K562 (cell line): ENCODE results near the gene FOXR1. TPM values are rescaled to one million over a fixed set of nuclear protein-coding genes. Genes with fewer than 3 reads are reported as not detected.
A peak's percentile ranks its signal among the peaks of the same experiment; 100 is the strongest.

Experiments
- ARID1B ChIP-seq: fragments of 450-650 bp; IDR thresholded peaks from 2 replicates; pipeline ENCODE4 v1.6.1; 2016; ENCODE audit warnings: antibody characterized with exemption, mild to moderate bottlenecking, inconsistent platforms
- CHD4 ChIP-seq: fragments of 200-600 bp; sonication (generic); IDR thresholded peaks from 3 replicates; pipeline ENCODE4 v1.6.1; 2012; ENCODE audit warnings: low read depth, mild to moderate bottlenecking, mixed read lengths, low read length, inconsistent platforms; ENCODE audit not compliant: insufficient read depth, insufficient replicate concordance, poor library complexity, severe bottlenecking
- CREM ChIP-seq: IDR thresholded peaks from 2 replicates; pipeline ENCODE4 v1.6.1; 2014; ENCODE audit warnings: antibody characterized with exemption, low read depth
- ETV5 ChIP-seq: sonication (generic); formaldehyde crosslinking; IDR thresholded peaks from 2 replicates; pipeline ENCODE4 v1.4.0; 2020; ENCODE audit warnings: low read depth, mild to moderate bottlenecking, missing genetic modification reagents
- GATAD2B ChIP-seq: fragments of 450-650 bp; IDR thresholded peaks from 2 replicates; pipeline ENCODE4 v1.6.1; 2017; ENCODE audit warnings: mild to moderate bottlenecking, borderline replicate concordance
- HMG20B ChIP-seq: fragments of 250-450 bp; sonication (Bioruptor Pico); IDR thresholded peaks from 2 replicates; pipeline ENCODE4 v1.5.0; 2021; ENCODE audit warnings: mild to moderate bottlenecking
- IRF2 ChIP-seq: sonication (generic); formaldehyde crosslinking; IDR thresholded peaks from 2 replicates; pipeline ENCODE4 v1.8.1; 2022; ENCODE audit warnings: mild to moderate bottlenecking, missing genetic modification reagents
- RAD51 ChIP-seq: fragments of 450-650 bp; IDR thresholded peaks from 2 replicates; pipeline ENCODE4 v1.7.1; 2016; ENCODE audit warnings: low read depth, mild to moderate bottlenecking, borderline replicate concordance
- SMARCE1 ChIP-seq: fragments of 450-650 bp; IDR thresholded peaks from 2 replicates; pipeline ENCODE4 v1.7.1; 2016; ENCODE audit warnings: mild to moderate bottlenecking
- SNIP1 ChIP-seq: fragments of 450-650 bp; IDR thresholded peaks from 2 replicates; pipeline ENCODE4 v1.7.1; 2017; ENCODE audit warnings: low read depth, mild to moderate bottlenecking
- WHSC1 ChIP-seq: IDR thresholded peaks from one replicate; pipeline ENCODE4 v1.6.1; 2012; ENCODE audit warnings: low read length, control low read depth, inconsistent platforms
- ZNF212 ChIP-seq: fragments of 450-650 bp; formaldehyde crosslinking; IDR thresholded peaks from 2 replicates; pipeline ENCODE4 v1.4.0; 2020; ENCODE audit warnings: mild to moderate bottlenecking
- polyA plus RNA-seq, 8 experiments: library from polyadenylated mRNA; depleted of rRNA in 4 of 8; stranded (reverse) in 5 of 8; unstranded in 3 of 8; fragments of >200 nt; fragmentation: Nextera tagmentation in 2 of 8; fragmentation: Illumina TruSeq in 1 of 8; extraction: Ambion mirVana in 2 of 8; extraction: Trizol in 1 of 8; gene quantifications; 2 replicates each; pipeline versions ENCODE4 v1.2.1 to v1.2.3, GENCODE V29; 2011 to 2014; ENCODE audit warnings: inconsistent platforms in 1 of 8, missing spikeins in 1 of 8
- total RNA-seq, 7 experiments: library from RNA; depleted of rRNA in 6 of 7; stranded (reverse); fragments of >200 nt in 6 of 7; fragmentation: Illumina TruSeq in 2 of 7; extraction: Trizol in 2 of 7; gene quantifications; 2 replicates each; pipeline versions ENCODE4 v1.2.1 to v1.2.3, GENCODE V29; 2011 to 2021; ENCODE audit warnings: low replicate concordance in 1 of 7
- TF ChIP-seq, protein P1 (sequence below), 2 experiments: fragments of 450-650 bp in 1 of 2; sonication (generic) in 1 of 2; formaldehyde crosslinking in 1 of 2; IDR thresholded peaks in 1 of 2; conservative IDR thresholded peaks in 1 of 2; 2 replicates each; pipeline versions ENCODE4 v1.6.1 to v1.8.1; 2016 to 2023; ENCODE audit warnings: mild to moderate bottlenecking in 2 of 2, moderate library complexity in 2 of 2, inconsistent platforms in 1 of 2, missing genetic modification reagents in 1 of 2
- TF ChIP-seq, protein P2 (sequence below): fragments of 200-600 bp; sonication (generic); IDR thresholded peaks from one replicate; pipeline ENCODE4 v1.6.1; 2012; ENCODE audit warnings: mild to moderate bottlenecking, low read depth, low read length, inconsistent platforms

The FOXR1 gene
- total and polyA plus RNA-seq, 9 of the 15 experiments (the other 6 are each of a cell fraction or from before 2014, with no cell fraction given) = not detected

DNA sequence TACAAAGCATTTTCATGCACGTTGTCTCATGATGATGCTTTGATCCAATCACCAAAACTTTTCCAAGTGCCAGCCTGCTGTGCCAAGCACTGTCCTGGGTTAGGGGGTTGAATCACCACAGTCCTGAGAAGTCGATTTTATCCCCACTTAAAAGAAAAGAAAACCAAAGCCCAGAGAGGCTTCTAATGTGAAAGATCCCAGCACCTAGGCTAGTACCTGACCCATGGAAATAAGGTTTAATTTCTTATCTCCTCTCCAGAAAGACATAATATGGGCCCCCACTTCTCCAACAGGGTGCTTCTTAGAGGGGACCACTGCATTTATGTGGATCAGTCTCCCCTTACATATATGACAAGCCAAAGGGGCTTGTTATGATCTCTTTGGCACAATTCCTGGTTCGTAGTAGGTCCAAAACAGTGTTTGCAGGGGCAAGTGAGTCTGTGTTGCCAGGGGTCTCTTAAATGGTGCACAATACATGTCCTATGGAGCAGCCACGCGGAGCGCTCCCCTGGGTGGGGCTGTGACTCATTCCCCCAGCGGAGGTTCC, 43.9 kb upstream of the FOXR1 start (continued):
- TF ChIP-seq, protein P1, sequence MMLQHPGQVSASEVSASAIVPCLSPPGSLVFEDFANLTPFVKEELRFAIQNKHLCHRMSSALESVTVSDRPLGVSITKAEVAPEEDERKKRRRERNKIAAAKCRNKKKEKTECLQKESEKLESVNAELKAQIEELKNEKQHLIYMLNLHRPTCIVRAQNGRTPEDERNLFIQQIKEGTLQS (IDR thresholded peaks at IDR 0.05) = 0 out of 2 replicates have a peak, but pooled peaks have one; percentile 67
- TF ChIP-seq, protein P1 (CRISPR knock-in tag; conservative IDR thresholded peaks at IDR 0.05) = no peak
- no peak for TF ChIP-seq CREM
- no peak for TF ChIP-seq CHD4
- no peak for TF ChIP-seq IRF2 (CRISPR knock-in tag)
- TF ChIP-seq, protein P2, sequence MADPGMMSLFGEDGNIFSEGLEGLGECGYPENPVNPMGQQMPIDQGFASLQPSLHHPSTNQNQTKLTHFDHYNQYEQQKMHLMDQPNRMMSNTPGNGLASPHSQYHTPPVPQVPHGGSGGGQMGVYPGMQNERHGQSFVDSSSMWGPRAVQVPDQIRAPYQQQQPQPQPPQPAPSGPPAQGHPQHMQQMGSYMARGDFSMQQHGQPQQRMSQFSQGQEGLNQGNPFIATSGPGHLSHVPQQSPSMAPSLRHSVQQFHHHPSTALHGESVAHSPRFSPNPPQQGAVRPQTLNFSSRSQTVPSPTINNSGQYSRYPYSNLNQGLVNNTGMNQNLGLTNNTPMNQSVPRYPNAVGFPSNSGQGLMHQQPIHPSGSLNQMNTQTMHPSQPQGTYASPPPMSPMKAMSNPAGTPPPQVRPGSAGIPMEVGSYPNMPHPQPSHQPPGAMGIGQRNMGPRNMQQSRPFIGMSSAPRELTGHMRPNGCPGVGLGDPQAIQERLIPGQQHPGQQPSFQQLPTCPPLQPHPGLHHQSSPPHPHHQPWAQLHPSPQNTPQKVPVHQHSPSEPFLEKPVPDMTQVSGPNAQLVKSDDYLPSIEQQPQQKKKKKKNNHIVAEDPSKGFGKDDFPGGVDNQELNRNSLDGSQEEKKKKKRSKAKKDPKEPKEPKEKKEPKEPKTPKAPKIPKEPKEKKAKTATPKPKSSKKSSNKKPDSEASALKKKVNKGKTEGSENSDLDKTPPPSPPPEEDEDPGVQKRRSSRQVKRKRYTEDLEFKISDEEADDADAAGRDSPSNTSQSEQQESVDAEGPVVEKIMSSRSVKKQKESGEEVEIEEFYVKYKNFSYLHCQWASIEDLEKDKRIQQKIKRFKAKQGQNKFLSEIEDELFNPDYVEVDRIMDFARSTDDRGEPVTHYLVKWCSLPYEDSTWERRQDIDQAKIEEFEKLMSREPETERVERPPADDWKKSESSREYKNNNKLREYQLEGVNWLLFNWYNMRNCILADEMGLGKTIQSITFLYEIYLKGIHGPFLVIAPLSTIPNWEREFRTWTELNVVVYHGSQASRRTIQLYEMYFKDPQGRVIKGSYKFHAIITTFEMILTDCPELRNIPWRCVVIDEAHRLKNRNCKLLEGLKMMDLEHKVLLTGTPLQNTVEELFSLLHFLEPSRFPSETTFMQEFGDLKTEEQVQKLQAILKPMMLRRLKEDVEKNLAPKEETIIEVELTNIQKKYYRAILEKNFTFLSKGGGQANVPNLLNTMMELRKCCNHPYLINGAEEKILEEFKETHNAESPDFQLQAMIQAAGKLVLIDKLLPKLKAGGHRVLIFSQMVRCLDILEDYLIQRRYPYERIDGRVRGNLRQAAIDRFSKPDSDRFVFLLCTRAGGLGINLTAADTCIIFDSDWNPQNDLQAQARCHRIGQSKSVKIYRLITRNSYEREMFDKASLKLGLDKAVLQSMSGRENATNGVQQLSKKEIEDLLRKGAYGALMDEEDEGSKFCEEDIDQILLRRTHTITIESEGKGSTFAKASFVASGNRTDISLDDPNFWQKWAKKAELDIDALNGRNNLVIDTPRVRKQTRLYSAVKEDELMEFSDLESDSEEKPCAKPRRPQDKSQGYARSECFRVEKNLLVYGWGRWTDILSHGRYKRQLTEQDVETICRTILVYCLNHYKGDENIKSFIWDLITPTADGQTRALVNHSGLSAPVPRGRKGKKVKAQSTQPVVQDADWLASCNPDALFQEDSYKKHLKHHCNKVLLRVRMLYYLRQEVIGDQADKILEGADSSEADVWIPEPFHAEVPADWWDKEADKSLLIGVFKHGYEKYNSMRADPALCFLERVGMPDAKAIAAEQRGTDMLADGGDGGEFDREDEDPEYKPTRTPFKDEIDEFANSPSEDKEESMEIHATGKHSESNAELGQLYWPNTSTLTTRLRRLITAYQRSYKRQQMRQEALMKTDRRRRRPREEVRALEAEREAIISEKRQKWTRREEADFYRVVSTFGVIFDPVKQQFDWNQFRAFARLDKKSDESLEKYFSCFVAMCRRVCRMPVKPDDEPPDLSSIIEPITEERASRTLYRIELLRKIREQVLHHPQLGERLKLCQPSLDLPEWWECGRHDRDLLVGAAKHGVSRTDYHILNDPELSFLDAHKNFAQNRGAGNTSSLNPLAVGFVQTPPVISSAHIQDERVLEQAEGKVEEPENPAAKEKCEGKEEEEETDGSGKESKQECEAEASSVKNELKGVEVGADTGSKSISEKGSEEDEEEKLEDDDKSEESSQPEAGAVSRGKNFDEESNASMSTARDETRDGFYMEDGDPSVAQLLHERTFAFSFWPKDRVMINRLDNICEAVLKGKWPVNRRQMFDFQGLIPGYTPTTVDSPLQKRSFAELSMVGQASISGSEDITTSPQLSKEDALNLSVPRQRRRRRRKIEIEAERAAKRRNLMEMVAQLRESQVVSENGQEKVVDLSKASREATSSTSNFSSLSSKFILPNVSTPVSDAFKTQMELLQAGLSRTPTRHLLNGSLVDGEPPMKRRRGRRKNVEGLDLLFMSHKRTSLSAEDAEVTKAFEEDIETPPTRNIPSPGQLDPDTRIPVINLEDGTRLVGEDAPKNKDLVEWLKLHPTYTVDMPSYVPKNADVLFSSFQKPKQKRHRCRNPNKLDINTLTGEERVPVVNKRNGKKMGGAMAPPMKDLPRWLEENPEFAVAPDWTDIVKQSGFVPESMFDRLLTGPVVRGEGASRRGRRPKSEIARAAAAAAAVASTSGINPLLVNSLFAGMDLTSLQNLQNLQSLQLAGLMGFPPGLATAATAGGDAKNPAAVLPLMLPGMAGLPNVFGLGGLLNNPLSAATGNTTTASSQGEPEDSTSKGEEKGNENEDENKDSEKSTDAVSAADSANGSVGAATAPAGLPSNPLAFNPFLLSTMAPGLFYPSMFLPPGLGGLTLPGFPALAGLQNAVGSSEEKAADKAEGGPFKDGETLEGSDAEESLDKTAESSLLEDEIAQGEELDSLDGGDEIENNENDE = no peak
- no peak for TF ChIP-seq HMG20B (CRISPR knock-in tag)
- TF ChIP-seq SNIP1 = no peak
- TF ChIP-seq GATAD2B = 0 out of 2 replicates have a peak, but pooled peaks have one; percentile 31
- no peak for TF ChIP-seq WHSC1
- no peak for TF ChIP-seq ETV5 (CRISPR knock-in tag)
- TF ChIP-seq ARID1B = no peak
- TF ChIP-seq ZNF212 (CRISPR knock-in tag) = no peak
- TF ChIP-seq RAD51 = no peak
- no peak for TF ChIP-seq SMARCE1
